Tibial nerve (tissue), 4 donors: Measurements from ENCODE around the gene ATAD1. TPM values are rescaled to one million over a fixed set of nuclear protein-coding genes. Genes with fewer than 3 reads are reported as not detected.

Source experiments
- DNase-seq, 2 donors: peaks; one replicate each; pipeline ENCODE4 v3.0.0-alpha.2; 2019; ENCODE audit warnings: low spot score in 2 of 2
- H3K27ac ChIP-seq, 4 donors: fragments of 200-600 bp; sonication (generic) in 3 of 4; one replicate each; pipeline ENCODE4 v1.5.1; 2017 to 2019; ENCODE audit warnings: mild to moderate bottlenecking in 1 of 4
- H3K27me3 ChIP-seq, 2 donors: fragments of 200-600 bp; sonication (generic) in 1 of 2; one replicate each; pipeline versions ENCODE4 v1.5.1 to v1.6.0; 2017 to 2019
- H3K36me3 ChIP-seq, 3 donors: fragments of 200-600 bp; sonication (generic); one replicate each; pipeline ENCODE4 v1.5.1; 2018 to 2019
- H3K4me1 ChIP-seq, 4 donors: fragments of 200-600 bp; sonication (generic) in 3 of 4; one replicate each; pipeline ENCODE4 v1.5.1; 2017 to 2019
- H3K4me3 ChIP-seq, 4 donors: fragments of 200-600 bp; sonication (generic) in 3 of 4; one replicate each; pipeline ENCODE4 v1.5.1; 2017 to 2019; ENCODE audit warnings: mild to moderate bottlenecking in 1 of 4, moderate library complexity in 1 of 4
- H3K9me3 ChIP-seq, 4 donors: fragments of 200-600 bp; sonication (generic) in 3 of 4; one replicate each; pipeline ENCODE4 v1.5.1; 2017 to 2019
- EP300 ChIP-seq, 2 donors: sonication (generic); formaldehyde crosslinking; IDR thresholded peaks; one replicate each; pipeline ENCODE4 v1.6.1; 2017; ENCODE audit warnings: antibody characterized with exemption in 2 of 2, mild to moderate bottlenecking in 1 of 2
- POLR2A ChIP-seq, 2 donors: fragments of 450-650 bp; IDR thresholded peaks; one replicate each; pipeline ENCODE4 v1.6.1; 2017; ENCODE audit warnings: antibody characterized with exemption in 2 of 2, mild to moderate bottlenecking in 2 of 2, moderate library complexity in 2 of 2
- WGBS, 2 donors: methylation state at CpG; one replicate each; pipeline ENCODE4 v1.1.5; 2018; 5-methylcytosine and 5-hydroxymethylcytosine counted together
- total RNA-seq, 4 donors: library from RNA; depleted of rRNA; stranded (reverse); fragments of >200 nt; gene quantifications; one replicate each; pipeline ENCODE4 v1.1.0, GENCODE V29; 2016
- TF ChIP-seq, protein P1 (sequence below), 5 experiments: fragments of 200-600 bp in 3 of 5; fragments of 450-650 bp in 2 of 5; sonication (generic) in 3 of 5; IDR thresholded peaks; one replicate each; pipeline ENCODE4 v1.5.1; 2016 to 2019; ENCODE audit warnings: antibody characterized with exemption in 5 of 5, mild to moderate bottlenecking in 3 of 5, moderate library complexity in 2 of 5

The ATAD1 gene
- total RNA-seq, 4 donors from 2014 or later, result 21.8 to 45.9 (median 26.9) TPM

DNA sequence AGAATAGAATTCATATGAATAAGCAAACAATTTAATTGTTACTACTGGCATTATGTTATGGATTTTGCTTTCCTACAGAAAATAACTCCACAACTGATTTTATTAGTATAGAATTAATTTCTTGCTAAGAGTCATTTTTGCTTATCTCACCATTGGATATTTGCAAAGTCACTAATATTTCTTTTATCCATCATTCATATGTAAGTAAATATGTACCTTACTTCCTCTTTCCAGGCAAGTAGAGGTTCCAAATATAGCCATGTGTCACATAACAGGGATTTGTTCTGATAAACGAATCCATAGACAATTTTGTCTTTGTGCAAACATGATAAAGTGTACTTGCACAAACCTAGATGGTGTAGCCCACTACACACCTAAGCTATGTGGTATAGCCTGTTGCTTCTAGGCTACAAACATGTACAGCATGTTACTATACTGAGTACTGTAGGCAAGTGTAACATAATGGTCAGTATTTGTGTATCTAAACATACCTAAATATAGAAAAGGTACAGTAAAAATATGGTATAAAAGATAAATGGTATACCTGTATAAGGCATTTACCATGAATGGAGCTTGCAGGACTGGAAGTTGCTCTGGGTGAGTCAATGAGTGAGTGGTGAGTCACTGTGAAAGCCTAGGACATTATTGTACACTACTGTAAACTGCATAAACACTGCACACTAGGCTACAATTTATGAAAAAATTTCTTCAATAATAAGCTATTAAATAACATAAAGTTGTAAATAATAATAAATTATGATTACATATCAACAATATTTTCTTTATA is 27.0 kb upstream of the ATAD1 start:
- DNase-seq, result no peak
- Histone ChIP-seq H3K4me1 (no peaks in the 10 kb centered on the region), H3K27me3 (no peaks in the 10 kb centered on the region), H3K9me3 (no peaks in the 10 kb centered on the region), H3K4me3 (no peak overlapping the region), H3K36me3 (no peaks in the 10 kb centered on the region), H3K27ac (no peak overlapping the region)
- 28 to 29% methylated on average over 1 of the region's 1 CpG for WGBS, 2 donors
- TF ChIP-seq, protein P1, sequence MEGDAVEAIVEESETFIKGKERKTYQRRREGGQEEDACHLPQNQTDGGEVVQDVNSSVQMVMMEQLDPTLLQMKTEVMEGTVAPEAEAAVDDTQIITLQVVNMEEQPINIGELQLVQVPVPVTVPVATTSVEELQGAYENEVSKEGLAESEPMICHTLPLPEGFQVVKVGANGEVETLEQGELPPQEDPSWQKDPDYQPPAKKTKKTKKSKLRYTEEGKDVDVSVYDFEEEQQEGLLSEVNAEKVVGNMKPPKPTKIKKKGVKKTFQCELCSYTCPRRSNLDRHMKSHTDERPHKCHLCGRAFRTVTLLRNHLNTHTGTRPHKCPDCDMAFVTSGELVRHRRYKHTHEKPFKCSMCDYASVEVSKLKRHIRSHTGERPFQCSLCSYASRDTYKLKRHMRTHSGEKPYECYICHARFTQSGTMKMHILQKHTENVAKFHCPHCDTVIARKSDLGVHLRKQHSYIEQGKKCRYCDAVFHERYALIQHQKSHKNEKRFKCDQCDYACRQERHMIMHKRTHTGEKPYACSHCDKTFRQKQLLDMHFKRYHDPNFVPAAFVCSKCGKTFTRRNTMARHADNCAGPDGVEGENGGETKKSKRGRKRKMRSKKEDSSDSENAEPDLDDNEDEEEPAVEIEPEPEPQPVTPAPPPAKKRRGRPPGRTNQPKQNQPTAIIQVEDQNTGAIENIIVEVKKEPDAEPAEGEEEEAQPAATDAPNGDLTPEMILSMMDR (IDR thresholded peaks at IDR 0.05), result no peak
- TF ChIP-seq EP300 (IDR thresholded peaks at IDR 0.05), result no peak
- no peak for TF ChIP-seq POLR2A (IDR thresholded peaks at IDR 0.05)

DNA sequence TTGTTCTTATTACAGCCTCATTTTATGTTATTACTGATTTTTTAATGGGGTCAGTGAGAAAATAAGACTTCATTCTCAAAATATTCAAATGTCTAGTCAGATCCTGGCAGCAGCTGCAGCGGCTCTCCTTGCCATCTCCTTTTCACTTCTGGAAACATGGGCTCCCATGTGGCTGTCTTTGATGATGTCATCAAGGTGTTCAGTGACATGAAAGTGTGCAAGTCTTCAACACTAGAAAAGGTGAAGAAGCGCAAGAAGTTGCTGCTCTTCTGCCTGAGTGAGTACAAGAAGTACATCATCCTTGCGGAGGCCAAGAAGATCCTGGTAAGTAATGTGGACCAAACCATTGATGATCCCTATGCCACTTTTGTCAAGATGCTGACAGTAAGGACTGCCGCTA is 25.7 kb upstream of the ATAD1 start:
- no peak overlapping the region for H3K4me3 ChIP-seq
- DNase-seq, result no peak
- H3K27ac ChIP-seq, result no peak overlapping the region
- H3K9me3 ChIP-seq, result no peaks in the 10 kb centered on the region
- H3K27me3 ChIP-seq, result no peaks in the 10 kb centered on the region
- no peaks in the 10 kb centered on the region for H3K36me3 ChIP-seq
- H3K4me1 ChIP-seq, result no peaks in the 10 kb centered on the region
- WGBS, 2 donors, result 96 to 100% methylated on average over 4 of the region's 4 CpGs
- TF ChIP-seq, protein P1 (IDR thresholded peaks at IDR 0.05), result no peak
- TF ChIP-seq EP300 (IDR thresholded peaks at IDR 0.05) (no peak), POLR2A (IDR thresholded peaks at IDR 0.05) (no peak)

DNA sequence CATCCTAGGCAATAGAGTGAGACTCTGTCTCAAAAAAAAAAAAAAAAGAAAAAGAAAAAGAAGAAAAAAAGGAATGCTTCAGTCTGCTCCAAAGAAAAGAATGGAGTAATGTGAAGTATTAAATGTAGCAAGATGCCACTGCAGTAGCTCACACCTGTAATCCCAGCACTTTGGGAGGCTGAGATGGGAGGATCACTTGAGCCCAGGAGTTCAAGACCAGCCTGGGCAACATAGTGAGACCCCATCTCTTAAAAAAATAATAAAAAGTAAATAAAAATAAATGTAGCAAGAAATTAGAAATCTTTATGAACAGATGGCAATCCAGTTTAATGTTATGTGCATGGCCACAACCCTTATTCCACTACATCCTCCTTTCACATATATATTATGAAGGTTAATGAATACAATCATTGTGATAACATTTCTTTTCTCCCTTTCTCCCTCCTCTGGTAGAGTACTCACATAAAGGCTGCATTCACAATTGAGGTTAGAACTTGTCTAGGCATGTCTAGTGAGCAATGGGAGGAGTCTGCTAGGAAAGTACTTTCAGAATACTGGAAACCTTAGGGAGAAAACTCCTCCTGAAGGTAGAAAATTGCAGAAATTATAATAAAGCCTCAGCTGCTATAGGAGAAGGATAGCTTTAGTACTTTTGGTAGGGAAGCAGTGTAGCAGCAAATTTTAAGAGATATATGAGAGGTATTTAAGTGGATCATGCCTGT is 24.9 kb upstream of the ATAD1 start:
- no peak for DNase-seq
- Histone ChIP-seq H3K4me1 (no peaks in the 10 kb centered on the region), H3K27me3 (no peaks in the 10 kb centered on the region), H3K36me3 (no peaks in the 10 kb centered on the region), H3K4me3 (no peak overlapping the region), H3K27ac (no peak overlapping the region), H3K9me3 (no peaks in the 10 kb centered on the region)
- TF ChIP-seq EP300 (IDR thresholded peaks at IDR 0.05) (no peak), POLR2A (IDR thresholded peaks at IDR 0.05) (no peak)
- TF ChIP-seq, protein P1 (IDR thresholded peaks at IDR 0.05), result no peak

DNA sequence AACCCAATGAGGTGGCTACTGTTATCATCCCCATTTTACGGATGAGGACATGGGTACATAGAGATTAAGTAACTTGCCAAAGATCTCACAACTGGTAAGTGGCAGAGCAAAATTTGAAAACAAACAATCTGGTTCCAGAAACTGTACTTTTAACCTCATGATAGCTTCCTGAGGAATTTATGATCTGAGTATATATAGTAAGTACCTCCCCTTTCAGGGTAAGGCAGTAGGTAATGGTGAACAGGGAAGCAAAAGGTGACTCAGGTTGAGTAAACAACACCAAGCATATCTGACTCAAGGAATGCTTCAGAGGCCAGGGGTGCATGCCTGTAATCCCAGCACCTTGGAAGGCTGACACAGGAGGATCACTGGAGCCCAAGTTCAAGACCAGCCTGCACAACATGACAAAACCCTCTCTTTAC is 24.2 kb upstream of the ATAD1 start:
- Histone ChIP-seq H3K4me1 (no peaks in the 10 kb centered on the region), H3K27me3 (no peaks in the 10 kb centered on the region), H3K27ac (no peak overlapping the region), H3K36me3 (no peaks in the 10 kb centered on the region), H3K9me3 (no peaks in the 10 kb centered on the region), H3K4me3 (no peak overlapping the region)
- TF ChIP-seq POLR2A (IDR thresholded peaks at IDR 0.05) (no peak), EP300 (IDR thresholded peaks at IDR 0.05) (no peak)
- TF ChIP-seq, protein P1 (IDR thresholded peaks at IDR 0.05), result no peak
- DNase-seq, result no peak
- WGBS, 2 donors, result 88 to 92% methylated on average over 1 of the region's 1 CpG

DNA sequence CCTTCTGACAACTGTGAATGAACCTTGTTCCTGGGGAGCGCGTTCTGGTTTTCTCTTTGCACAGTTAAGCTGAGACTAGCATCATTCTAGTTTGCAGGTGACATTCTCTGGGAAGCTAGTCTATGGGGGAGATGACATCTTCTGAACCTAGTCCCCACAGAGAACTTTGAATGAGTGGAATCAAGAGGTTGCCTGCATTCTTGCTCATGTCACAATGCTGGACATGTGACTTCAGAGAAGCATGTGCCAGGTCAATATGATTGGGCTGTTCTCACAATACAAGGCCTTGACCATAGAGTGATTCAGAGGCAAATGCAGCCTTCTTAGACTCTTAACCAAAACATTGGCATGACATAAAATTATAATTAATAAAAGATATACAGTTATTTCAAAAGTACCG is 23.2 kb upstream of the ATAD1 start:
- WGBS, 2 donors, result 91% methylated on average over 3 of the region's 3 CpGs
- Histone ChIP-seq H3K27ac (no peak overlapping the region), H3K27me3 (no peaks in the 10 kb centered on the region), H3K4me3 (no peak overlapping the region), H3K9me3 (no peaks in the 10 kb centered on the region), H3K4me1 (no peaks in the 10 kb centered on the region), H3K36me3 (no peaks in the 10 kb centered on the region)
- no peak for TF ChIP-seq EP300 (IDR thresholded peaks at IDR 0.05)
- TF ChIP-seq POLR2A (IDR thresholded peaks at IDR 0.05), result no peak
- TF ChIP-seq, protein P1 (IDR thresholded peaks at IDR 0.05), result no peak
- DNase-seq, result no peak
